OCI-LY7 (cell line): ENCODE results near the gene PICALM.

Experiments
- EZH2phosphoT487 ChIP-seq: fragments of 200-600 bp; sonication (generic); IDR thresholded peaks from 2 replicates; pipeline ENCODE4 v1.6.1; 2018; ENCODE audit warnings: low read depth, borderline replicate concordance, mild to moderate bottlenecking, mixed run types, antibody characterized with exemption, low read length, moderate library complexity, mixed read lengths
- TF ChIP-seq, protein P1 (sequence below): fragments of 200-600 bp; sonication (generic); conservative IDR thresholded peaks from 2 replicates; pipeline ENCODE4 v1.5.1; 2014; ENCODE audit warnings: mild to moderate bottlenecking, antibody characterized with exemption, low read length, moderate library complexity, mixed read lengths

DNA sequence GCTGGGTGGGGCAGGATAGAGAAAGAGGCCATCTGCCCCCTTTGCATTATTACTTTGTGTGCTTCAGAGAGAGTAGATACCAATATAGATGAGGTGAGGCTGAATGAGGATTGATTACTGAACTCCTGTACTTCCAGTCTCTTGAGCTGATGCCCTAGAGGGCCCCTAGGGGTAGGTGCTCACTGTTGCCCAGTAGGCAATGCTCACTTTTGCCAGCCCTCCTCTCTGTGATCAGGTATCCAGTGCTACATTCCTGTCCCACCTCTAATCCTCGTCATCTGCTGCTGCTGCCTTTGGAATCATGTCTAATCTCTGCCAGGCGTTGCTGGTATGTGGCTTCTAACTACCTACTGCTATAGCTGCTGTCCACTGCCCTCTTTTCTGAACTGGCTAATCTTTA, 156.5 kb downstream of the PICALM start:
- TF ChIP-seq, protein P1, sequence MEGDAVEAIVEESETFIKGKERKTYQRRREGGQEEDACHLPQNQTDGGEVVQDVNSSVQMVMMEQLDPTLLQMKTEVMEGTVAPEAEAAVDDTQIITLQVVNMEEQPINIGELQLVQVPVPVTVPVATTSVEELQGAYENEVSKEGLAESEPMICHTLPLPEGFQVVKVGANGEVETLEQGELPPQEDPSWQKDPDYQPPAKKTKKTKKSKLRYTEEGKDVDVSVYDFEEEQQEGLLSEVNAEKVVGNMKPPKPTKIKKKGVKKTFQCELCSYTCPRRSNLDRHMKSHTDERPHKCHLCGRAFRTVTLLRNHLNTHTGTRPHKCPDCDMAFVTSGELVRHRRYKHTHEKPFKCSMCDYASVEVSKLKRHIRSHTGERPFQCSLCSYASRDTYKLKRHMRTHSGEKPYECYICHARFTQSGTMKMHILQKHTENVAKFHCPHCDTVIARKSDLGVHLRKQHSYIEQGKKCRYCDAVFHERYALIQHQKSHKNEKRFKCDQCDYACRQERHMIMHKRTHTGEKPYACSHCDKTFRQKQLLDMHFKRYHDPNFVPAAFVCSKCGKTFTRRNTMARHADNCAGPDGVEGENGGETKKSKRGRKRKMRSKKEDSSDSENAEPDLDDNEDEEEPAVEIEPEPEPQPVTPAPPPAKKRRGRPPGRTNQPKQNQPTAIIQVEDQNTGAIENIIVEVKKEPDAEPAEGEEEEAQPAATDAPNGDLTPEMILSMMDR = no peak
- TF ChIP-seq EZH2phosphoT487 = no peak
